Keratinocyte (primary cell): ENCODE measurements around the gene FTO. TPM values are rescaled to one million over a fixed set of nuclear protein-coding genes. Genes with fewer than 3 reads are reported as not detected.

Experiments
- DNase-seq: peaks from one replicate; pipeline ENCODE4 v3.0.0-alpha.2; 2011; ENCODE audit warnings: low read depth, missing footprints, low spot score
- FAIRE-seq: peaks from 2 replicates; lab custom pipeline; 2011; peaks lifted over from hg19 to GRCh38; lab: Jason Lieb, UNC
- H2AFZ ChIP-seq: 2 replicates; pipeline ENCODE4 v1.6.0; 2012; ENCODE audit warnings: low read length, control low read depth, inconsistent platforms; ENCODE audit not compliant: control insufficient read depth
- H3K27ac ChIP-seq: 2 replicates; pipeline ENCODE4 v1.5.1; 2011; ENCODE audit warnings: low read length; ENCODE audit not compliant: control insufficient read depth, insufficient read depth
- H3K27me3 ChIP-seq: 3 replicates; pipeline ENCODE4 v1.6.0; 2011; ENCODE audit warnings: low read length; ENCODE audit not compliant: control insufficient read depth, insufficient read depth; ENCODE audit errors: extremely low read depth
- H3K36me3 ChIP-seq, 2 experiments: 2 replicates in 1 of 2; 3 replicates in 1 of 2; pipeline ENCODE4 v1.5.1; 2011; ENCODE audit warnings: low read length in 2 of 2, mild to moderate bottlenecking in 1 of 2; ENCODE audit not compliant: control insufficient read depth in 2 of 2, insufficient read depth in 2 of 2; ENCODE audit errors: extremely low read depth in 1 of 2
- H3K4me1 ChIP-seq: 3 replicates; pipeline ENCODE4 v1.5.1; 2011; ENCODE audit warnings: low read length; ENCODE audit not compliant: control insufficient read depth, insufficient read depth; ENCODE audit errors: extremely low read depth
- H3K4me2 ChIP-seq: 3 replicates; pipeline ENCODE4 v1.6.0; 2011; ENCODE audit warnings: low read depth, low read length; ENCODE audit not compliant: control insufficient read depth, insufficient read depth; ENCODE audit errors: extremely low read depth
- H3K4me3 ChIP-seq, 3 experiments: fragments of 200-600 bp in 1 of 3; sonication (generic) in 1 of 3; 2 replicates in 2 of 3; 3 replicates in 1 of 3; pipeline ENCODE4 v1.5.1; 2011 to 2016; ENCODE audit warnings: low read length in 3 of 3, mild to moderate bottlenecking in 3 of 3, control low read depth in 2 of 3, inconsistent platforms in 1 of 3, low read depth in 1 of 3, mixed read lengths in 1 of 3, mixed run types in 1 of 3, moderate library complexity in 1 of 3; ENCODE audit not compliant: control insufficient read depth in 2 of 3, insufficient read depth in 2 of 3; ENCODE audit errors: extremely low read depth in 1 of 3
- H3K79me2 ChIP-seq: 2 replicates; pipeline ENCODE4 v1.6.0; 2012; ENCODE audit warnings: low read length; ENCODE audit not compliant: control insufficient read depth, insufficient read depth
- H3K9ac ChIP-seq: 3 replicates; pipeline ENCODE4 v1.6.0; 2011; ENCODE audit warnings: low read length; ENCODE audit not compliant: control insufficient read depth, insufficient read depth; ENCODE audit errors: extremely low read depth
- H3K9me1 ChIP-seq: 3 replicates; pipeline ENCODE4 v1.6.0; 2011; ENCODE audit warnings: low read length; ENCODE audit not compliant: control insufficient read depth, insufficient read depth; ENCODE audit errors: extremely low read depth
- H3K9me3 ChIP-seq: 2 replicates; pipeline ENCODE4 v1.5.1; 2012; ENCODE audit warnings: low read depth, low read length; ENCODE audit not compliant: control insufficient read depth
- H4K20me1 ChIP-seq: 3 replicates; pipeline ENCODE4 v1.6.0; 2011; ENCODE audit warnings: low read length; ENCODE audit not compliant: control insufficient read depth, insufficient read depth; ENCODE audit errors: extremely low read depth
- EZH2 ChIP-seq: IDR thresholded peaks from one replicate; pipeline ENCODE4 v1.6.1; 2012; ENCODE audit warnings: inconsistent platforms, mild to moderate bottlenecking, low read length, moderate library complexity
- dilution Hi-C: fragments of 300-500 bp; cut with MboI; formaldehyde crosslinking; loops from one replicate; pipeline ENCODE4 v1.7.0; 2020; ENCODE audit warnings: low sequenced_read_pairs; ENCODE audit not compliant: extremely low pct_ligation_motif_present
- polyA plus RNA-seq, 5 experiments: library from polyadenylated mRNA; depleted of rRNA in 3 of 5; stranded (reverse) in 3 of 5; stranded (forward) in 1 of 5; unstranded in 1 of 5; fragments of >200 nt; gene quantifications; 1 replicate in 1 of 5; 2 replicates in 3 of 5; 3 replicates in 1 of 5; pipeline versions ENCODE4 v1.2.1 to v1.2.3, GENCODE V29; 2011 to 2012; ENCODE audit warnings: missing spikeins in 2 of 5, low read depth in 1 of 5, low replicate concordance in 1 of 5
- TF ChIP-seq, protein P1 (sequence below), 3 experiments: IDR thresholded peaks in 1 of 3; conservative IDR thresholded peaks in 1 of 3; optimal IDR thresholded peaks in 1 of 3; 2 replicates in 2 of 3; 3 replicates in 1 of 3; pipeline versions ENCODE3 to v1.5.1; 2011; ENCODE audit warnings: low read length in 3 of 3, mild to moderate bottlenecking in 3 of 3, moderate library complexity in 2 of 3, control low read depth in 1 of 3, inconsistent platforms in 1 of 3; ENCODE audit not compliant: insufficient read depth in 2 of 3; ENCODE audit errors: extremely low read depth in 1 of 3

The FTO gene
- polyA plus RNA-seq, 1 donor (not counting 4 experiments of a cell fraction or from before 2014, with no cell fraction given): 56.4 TPM

DNA sequence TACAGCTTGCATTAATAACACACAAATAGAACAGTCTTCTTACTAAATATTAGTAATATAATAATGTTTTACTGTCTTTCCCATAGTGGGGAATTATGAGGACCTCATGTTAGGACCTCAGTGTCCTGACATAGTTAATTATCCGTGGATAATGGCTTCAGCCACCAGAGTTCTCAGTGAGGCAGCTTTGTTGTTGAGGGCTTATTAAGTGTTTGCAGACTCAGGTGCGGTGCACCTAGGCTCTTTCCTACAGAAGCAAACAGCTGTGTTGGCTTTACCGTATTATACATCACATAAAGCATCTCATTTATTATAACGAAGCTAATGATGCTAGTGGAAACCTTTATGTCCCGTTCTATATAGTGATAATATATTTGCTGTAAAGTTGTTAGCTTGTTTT lies 246.7 kb downstream of the FTO start:
- Histone ChIP-seq H4K20me1 (no peaks in the 10 kb centered on the region), H3K9ac (no peak overlapping the region), H3K36me3 (no peaks in the 10 kb centered on the region), H3K9me1 (no peaks in the 10 kb centered on the region), H3K4me1 (no peaks in the 10 kb centered on the region), H3K79me2 (no peaks in the 10 kb centered on the region), H3K9me3 (no peaks in the 10 kb centered on the region), H3K4me3 (no peak overlapping the region), H2AFZ (no peak overlapping the region), H3K4me2 (no peak overlapping the region), H3K27me3 (no peaks in the 10 kb centered on the region), H3K27ac (no peak overlapping the region)
- dilution Hi-C loops: no loop called here
- TF ChIP-seq EZH2: no peak
- TF ChIP-seq, protein P1, sequence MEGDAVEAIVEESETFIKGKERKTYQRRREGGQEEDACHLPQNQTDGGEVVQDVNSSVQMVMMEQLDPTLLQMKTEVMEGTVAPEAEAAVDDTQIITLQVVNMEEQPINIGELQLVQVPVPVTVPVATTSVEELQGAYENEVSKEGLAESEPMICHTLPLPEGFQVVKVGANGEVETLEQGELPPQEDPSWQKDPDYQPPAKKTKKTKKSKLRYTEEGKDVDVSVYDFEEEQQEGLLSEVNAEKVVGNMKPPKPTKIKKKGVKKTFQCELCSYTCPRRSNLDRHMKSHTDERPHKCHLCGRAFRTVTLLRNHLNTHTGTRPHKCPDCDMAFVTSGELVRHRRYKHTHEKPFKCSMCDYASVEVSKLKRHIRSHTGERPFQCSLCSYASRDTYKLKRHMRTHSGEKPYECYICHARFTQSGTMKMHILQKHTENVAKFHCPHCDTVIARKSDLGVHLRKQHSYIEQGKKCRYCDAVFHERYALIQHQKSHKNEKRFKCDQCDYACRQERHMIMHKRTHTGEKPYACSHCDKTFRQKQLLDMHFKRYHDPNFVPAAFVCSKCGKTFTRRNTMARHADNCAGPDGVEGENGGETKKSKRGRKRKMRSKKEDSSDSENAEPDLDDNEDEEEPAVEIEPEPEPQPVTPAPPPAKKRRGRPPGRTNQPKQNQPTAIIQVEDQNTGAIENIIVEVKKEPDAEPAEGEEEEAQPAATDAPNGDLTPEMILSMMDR (optimal IDR thresholded peaks at IDR 0.05 in 1 of 3, IDR thresholded peaks at IDR 0.05 in 1 of 3, conservative IDR thresholded peaks at IDR 0.05 in 1 of 3; ENCODE audit: extremely low read depth in 1 of 3, insufficient read depth in 2 of 3, low read length in 3 of 3): no peak
- DNase-seq: no peak
- no peak for FAIRE-seq

DNA sequence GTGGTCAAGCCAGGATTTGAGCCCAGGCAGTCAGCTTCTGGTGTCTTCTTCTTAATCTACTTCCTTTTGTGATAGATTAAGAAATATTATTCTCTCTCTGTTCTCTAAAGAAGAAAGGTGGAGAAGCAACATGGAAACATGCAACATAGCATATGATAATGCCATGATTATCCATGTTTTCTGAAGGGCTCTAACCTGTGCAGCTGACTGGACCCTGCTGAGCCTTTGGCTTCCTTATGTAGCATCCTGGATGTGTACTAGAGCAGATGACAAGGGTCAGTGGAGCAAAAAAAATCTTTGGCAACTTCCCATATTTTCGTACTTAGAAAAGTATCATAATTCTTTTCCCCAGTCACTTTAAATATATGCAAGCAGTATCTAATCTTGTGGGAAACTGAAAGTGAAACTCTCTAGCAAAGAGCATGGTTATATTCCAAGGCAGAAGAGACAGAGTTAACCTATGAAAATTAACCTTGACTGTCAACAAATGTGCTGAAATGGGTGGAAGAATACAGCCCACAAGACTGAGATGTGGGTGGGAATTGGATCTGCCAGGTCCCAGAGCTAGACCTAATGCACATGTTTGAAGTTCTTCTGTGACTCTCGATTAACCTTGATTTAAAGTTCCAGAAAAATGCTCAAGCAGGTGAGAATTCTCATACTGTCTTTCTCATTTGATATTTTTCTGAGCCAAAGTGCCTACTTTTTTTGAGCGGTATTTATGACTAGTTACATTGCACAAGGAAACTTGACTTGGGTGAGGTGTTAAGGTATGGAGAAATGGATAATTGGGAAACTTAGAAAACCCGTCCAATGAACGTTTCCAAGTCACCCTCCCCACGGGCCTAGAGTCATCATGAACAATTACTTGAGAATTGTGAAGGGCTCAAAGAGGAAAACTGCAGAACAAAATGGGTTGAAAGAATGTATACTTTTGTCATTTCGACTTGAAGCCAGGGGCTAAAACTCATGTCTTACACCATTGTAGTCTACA lies 248.6 kb downstream of the FTO start:
- Histone ChIP-seq H3K79me2 (no peaks in the 10 kb centered on the region), H3K4me2 (peak overlapping the region; percentile 2), H4K20me1 (no peaks in the 10 kb centered on the region), H3K9ac (no peak overlapping the region), H3K9me1 (no peaks in the 10 kb centered on the region), H2AFZ (no peak overlapping the region), H3K4me1 (no peaks in the 10 kb centered on the region), H3K36me3 (no peaks in the 10 kb centered on the region), H3K27ac (no peak overlapping the region), H3K4me3 (no peak overlapping the region), H3K9me3 (no peaks in the 10 kb centered on the region), H3K27me3 (no peaks in the 10 kb centered on the region)
- dilution Hi-C loops: no loop called here
- no peak for DNase-seq
- TF ChIP-seq, protein P1 (optimal IDR thresholded peaks at IDR 0.05 in 1 of 3, IDR thresholded peaks at IDR 0.05 in 1 of 3, conservative IDR thresholded peaks at IDR 0.05 in 1 of 3; ENCODE audit: extremely low read depth in 1 of 3, insufficient read depth in 2 of 3, low read length in 3 of 3): no peak
- TF ChIP-seq EZH2: no peak
- FAIRE-seq: no peak
